Measurements from ENCODE around the gene HK1.

GRCh38 chr10:69415049-69415448 lies 136.8 kb downstream of the HK1 start:
- TF ChIP-seq, protein P1, sequence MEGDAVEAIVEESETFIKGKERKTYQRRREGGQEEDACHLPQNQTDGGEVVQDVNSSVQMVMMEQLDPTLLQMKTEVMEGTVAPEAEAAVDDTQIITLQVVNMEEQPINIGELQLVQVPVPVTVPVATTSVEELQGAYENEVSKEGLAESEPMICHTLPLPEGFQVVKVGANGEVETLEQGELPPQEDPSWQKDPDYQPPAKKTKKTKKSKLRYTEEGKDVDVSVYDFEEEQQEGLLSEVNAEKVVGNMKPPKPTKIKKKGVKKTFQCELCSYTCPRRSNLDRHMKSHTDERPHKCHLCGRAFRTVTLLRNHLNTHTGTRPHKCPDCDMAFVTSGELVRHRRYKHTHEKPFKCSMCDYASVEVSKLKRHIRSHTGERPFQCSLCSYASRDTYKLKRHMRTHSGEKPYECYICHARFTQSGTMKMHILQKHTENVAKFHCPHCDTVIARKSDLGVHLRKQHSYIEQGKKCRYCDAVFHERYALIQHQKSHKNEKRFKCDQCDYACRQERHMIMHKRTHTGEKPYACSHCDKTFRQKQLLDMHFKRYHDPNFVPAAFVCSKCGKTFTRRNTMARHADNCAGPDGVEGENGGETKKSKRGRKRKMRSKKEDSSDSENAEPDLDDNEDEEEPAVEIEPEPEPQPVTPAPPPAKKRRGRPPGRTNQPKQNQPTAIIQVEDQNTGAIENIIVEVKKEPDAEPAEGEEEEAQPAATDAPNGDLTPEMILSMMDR (IDR thresholded peaks at IDR 0.05) = no peak
- TF ChIP-seq POLR2A (IDR thresholded peaks at IDR 0.05) = no peak
